GM12892 (cell line): ENCODE data around the gene TMEM178B.

Source experiments
- POLR2A ChIP-seq: IDR thresholded peaks from 2 replicates; pipeline ENCODE4 v1.6.1; 2011; ENCODE audit warnings: low read depth, low read length, control low read depth
- TAF1 ChIP-seq: IDR thresholded peaks from 2 replicates; pipeline ENCODE4 v1.6.1; 2011; ENCODE audit warnings: low read depth, mild to moderate bottlenecking, control low read depth, low read length, borderline replicate concordance

DNA sequence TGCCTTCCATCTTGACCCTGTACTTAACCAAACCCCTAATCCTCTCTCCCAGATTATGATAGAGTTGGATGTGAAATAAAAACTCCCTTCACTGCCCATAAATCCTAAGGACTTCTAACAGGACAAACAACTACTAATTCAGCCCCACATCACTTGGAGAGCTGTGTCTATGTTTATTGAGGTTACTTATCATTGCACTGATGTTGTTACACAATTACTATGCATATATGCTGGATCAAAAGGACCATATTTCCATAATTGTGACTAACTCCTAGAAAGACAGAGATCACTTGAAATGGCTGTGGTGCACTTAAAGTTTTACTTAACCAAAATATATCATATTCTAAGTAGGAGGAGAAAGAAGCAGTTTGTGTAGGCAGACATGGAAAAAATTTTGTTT lies 332.5 kb downstream of the TMEM178B start:
- no peak for TF ChIP-seq TAF1
- no peak for TF ChIP-seq POLR2A
